Adrenal gland (tissue), 12 donors: ENCODE measurements around the gene ZSWIM6. TPM values are rescaled to one million over a fixed set of nuclear protein-coding genes. Genes with fewer than 3 reads are reported as not detected.
"Not testable (repeated sequence)": the region's sequence is repeated elsewhere in the genome, so short reads cannot be mapped to it uniquely, and the experiment has no call there.

Experiments
- DNase-seq, 7 donors: peaks; one replicate each; pipeline ENCODE4 v3.0.0-alpha.2; 2019 to 2020
- H3K27ac ChIP-seq, 5 donors: fragments of 200-600 bp; sonication (generic) in 4 of 5; 1 replicate in 3 of 5; 2 replicates in 2 of 5; pipeline versions ENCODE4 v1.5.1 to v1.8.0; 2016 to 2020; ENCODE audit warnings: mild to moderate bottlenecking in 1 of 5
- H3K27me3 ChIP-seq: fragments of 200-600 bp; 2 replicates; pipeline ENCODE4 v1.8.0; 2021
- H3K36me3 ChIP-seq, 2 donors: fragments of 200-600 bp; replicated peaks in 1 of 2; 1 replicate in 1 of 2; 2 replicates in 1 of 2; pipeline versions ENCODE4 v1.5.1 to v1.8.0; 2018 to 2022
- H3K4me1 ChIP-seq, 2 donors: fragments of 200-600 bp; replicated peaks in 1 of 2; 1 replicate in 1 of 2; 2 replicates in 1 of 2; pipeline versions ENCODE4 v1.5.1 to v1.8.0; 2018 to 2021
- H3K4me3 ChIP-seq, 4 donors: fragments of 200-600 bp; sonication (generic) in 3 of 4; one replicate each; pipeline ENCODE4 v1.5.1; 2016 to 2018
- H3K9me3 ChIP-seq, 3 donors: fragments of 200-600 bp; sonication (generic) in 1 of 3; replicated peaks in 1 of 3; 1 replicate in 2 of 3; 2 replicates in 1 of 3; pipeline versions ENCODE4 v1.5.1 to v1.8.0; 2016 to 2021
- POLR2A ChIP-seq, 2 donors: fragments of 450-650 bp; IDR thresholded peaks; one replicate each; pipeline ENCODE4 v1.6.1; 2017; ENCODE audit warnings: antibody characterized with exemption in 2 of 2, mild to moderate bottlenecking in 2 of 2, moderate library complexity in 1 of 2
- WGBS, 4 donors: extraction: QIAGEN DNeasy Blood & Tissue Kit in 2 of 4; methylation state at CpG; one replicate each; pipeline versions ENCODE4 v1.1.5 to v1.1.7; 2013 to 2017; 5-methylcytosine and 5-hydroxymethylcytosine counted together
- intact Hi-C, 2 donors: fragments of 100-400 bp; cut with DNase I; formaldehyde crosslinking; loops; one replicate each; pipeline versions ENCODE4 v1.14.1 to v1.15.0; 2022 to 2023
- polyA plus RNA-seq, 3 donors: library from polyadenylated mRNA; stranded (reverse); fragments of 200-250 nt in 2 of 3; fragments of 350-450 nt in 1 of 3; fragmentation: Illumina TruSeq in 1 of 3; extraction: RNeasy Lipid Tissue Mini Kit (QIAGEN cat#74804) in 1 of 3; gene quantifications; one replicate each; pipeline ENCODE4 v1.2.3, GENCODE V29; 2013 to 2014
- total RNA-seq, 9 donors: library from RNA; depleted of rRNA in 4 of 9; stranded (reverse); fragments of >200 nt in 4 of 9; fragments of 120-200 nt in 1 of 9; fragmentation: NEBNext Ultra II Directional in 1 of 9; extraction: Animal tissue kit (Norgen Biotek cat#: 25700) in 1 of 9; gene quantifications; one replicate each; pipeline versions ENCODE4 v1.1.0 to v1.2.4, GENCODE V29; 2013 to 2023
- TF ChIP-seq, protein P1 (sequence below), 6 experiments: fragments of 450-650 bp in 4 of 6; fragments of 200-600 bp in 2 of 6; sonication (generic) in 1 of 6; IDR thresholded peaks; 1 replicate in 5 of 6; 2 replicates in 1 of 6; pipeline versions ENCODE4 v1.5.1 to v1.8.0; 2016 to 2021; ENCODE audit warnings: antibody characterized with exemption in 6 of 6, mild to moderate bottlenecking in 2 of 6, moderate library complexity in 1 of 6
- donor health status: healthy with polysubstance abuse.
- donor health status: Bipolar disorder and iron deficiency.
- donor health status: DM: yes; HTN: yes; CAD: no.
- donor health status: DM: no; HTN: no; CAD: no.
- donor health status: DM: no; HTN: no; CAD: no.
- donor health status: DM: yes; HTN: yes; CAD: no.

Gene ZSWIM6
- total and polyA plus RNA-seq, 12 donors: 5.5 to 14.6 (median 8.3) TPM

DNA sequence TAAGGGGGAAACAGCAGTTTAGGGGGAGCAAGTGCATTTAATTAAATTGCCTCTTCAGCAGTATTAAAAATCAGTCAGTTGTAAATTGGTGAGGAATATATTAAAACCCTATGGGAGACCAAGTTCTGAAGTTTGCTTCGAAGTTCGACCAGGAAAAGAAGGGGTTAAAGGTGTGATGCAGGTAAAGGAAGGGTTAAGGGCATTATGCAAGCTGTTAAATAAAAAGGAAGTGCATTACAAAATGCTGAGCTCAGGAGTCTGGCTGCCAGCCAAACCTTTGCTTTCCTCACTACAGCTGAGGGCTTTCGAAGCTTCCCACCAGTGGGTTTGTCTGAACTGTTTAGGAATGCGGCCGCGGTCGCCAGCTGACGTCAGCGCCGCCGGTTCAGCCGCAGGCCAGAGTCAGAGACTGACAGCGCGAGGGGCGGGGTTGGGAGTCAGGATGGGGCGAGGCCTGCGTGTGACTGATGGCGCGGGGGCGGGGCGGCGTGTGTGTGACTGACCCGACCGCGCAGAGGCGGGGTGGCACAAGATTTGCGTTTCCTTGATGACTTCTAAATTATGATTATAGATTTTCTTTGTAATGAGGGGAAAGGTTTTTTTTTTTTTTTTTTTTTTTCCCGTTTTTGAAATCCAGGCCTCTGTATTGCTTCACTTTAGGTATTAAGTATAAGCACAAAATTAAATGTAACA lies 76.6 kb downstream of the ZSWIM6 start:
- Histone ChIP-seq H3K9me3 (no peaks in the 10 kb centered on the region), H3K36me3 (no peaks in the 10 kb centered on the region), H3K27me3 (no peaks in the 10 kb centered on the region), H3K4me3 (peak overlapping the region in 1 of 4 donors; percentile 10), H3K27ac (peak overlapping the region in 3 of 5 donors; percentile 55 to 63 (median 56)), H3K4me1 (peaks cover 5 to 26% of the 10 kb centered on the region in 2 donors)
- peak; percentile 99 to 100 (median 100) for DNase-seq
- peak in 1 of 2 donors; percentile 42 for TF ChIP-seq POLR2A (IDR thresholded peaks at IDR 0.05)
- TF ChIP-seq, protein P1, sequence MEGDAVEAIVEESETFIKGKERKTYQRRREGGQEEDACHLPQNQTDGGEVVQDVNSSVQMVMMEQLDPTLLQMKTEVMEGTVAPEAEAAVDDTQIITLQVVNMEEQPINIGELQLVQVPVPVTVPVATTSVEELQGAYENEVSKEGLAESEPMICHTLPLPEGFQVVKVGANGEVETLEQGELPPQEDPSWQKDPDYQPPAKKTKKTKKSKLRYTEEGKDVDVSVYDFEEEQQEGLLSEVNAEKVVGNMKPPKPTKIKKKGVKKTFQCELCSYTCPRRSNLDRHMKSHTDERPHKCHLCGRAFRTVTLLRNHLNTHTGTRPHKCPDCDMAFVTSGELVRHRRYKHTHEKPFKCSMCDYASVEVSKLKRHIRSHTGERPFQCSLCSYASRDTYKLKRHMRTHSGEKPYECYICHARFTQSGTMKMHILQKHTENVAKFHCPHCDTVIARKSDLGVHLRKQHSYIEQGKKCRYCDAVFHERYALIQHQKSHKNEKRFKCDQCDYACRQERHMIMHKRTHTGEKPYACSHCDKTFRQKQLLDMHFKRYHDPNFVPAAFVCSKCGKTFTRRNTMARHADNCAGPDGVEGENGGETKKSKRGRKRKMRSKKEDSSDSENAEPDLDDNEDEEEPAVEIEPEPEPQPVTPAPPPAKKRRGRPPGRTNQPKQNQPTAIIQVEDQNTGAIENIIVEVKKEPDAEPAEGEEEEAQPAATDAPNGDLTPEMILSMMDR (IDR thresholded peaks at IDR 0.05): no peak
- WGBS, 4 donors: 0 to 1% (median 1%) methylated on average over 23 to 28 of the region's 28 CpGs
- intact Hi-C loops: loop anchor here in 1 of 2 donors (10.0 kb wide), 1 partner anchor 74 kb away; the partner anchor contains the start of gene ZSWIM6

DNA sequence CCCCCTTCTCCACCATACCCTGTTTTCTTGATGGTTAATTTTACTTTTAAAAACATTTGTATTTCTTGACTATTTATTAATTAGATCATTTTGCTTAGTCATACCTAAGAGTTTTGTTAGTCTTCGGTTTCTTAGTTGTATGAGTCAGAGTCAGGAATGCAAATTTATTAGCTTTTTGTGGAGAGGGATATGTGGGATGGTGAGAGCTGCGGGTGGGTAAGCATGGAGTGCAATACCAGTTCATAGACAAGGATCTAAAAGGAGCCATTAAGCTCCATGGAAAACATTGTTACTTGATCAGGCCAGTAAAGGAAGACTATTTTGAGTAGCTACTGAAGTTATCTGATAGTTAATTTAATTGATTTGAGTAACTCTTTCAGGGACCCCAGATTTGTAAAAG lies 77.5 kb downstream of the ZSWIM6 start:
- Histone ChIP-seq H3K27me3 (no peaks in the 10 kb centered on the region), H3K4me1 (peaks cover 5 to 24% of the 10 kb centered on the region in 2 donors), H3K9me3 (no peaks in the 10 kb centered on the region), H3K4me3 (no peak overlapping the region), H3K27ac (peak overlapping the region; percentile 2 to 63 (median 33)), H3K36me3 (no peaks in the 10 kb centered on the region)
- peak in 4 of 7 donors; percentile 13 to 47 (median 38) for DNase-seq
- intact Hi-C loops: loop anchor here in 1 of 2 donors (10.0 kb wide), 1 partner anchor 75 kb away; the partner anchor contains the start of gene ZSWIM6
- TF ChIP-seq, protein P1 (IDR thresholded peaks at IDR 0.05): no peak
- TF ChIP-seq POLR2A (IDR thresholded peaks at IDR 0.05): no peak
- 4 to 25% (median 14%) methylated on average over 2 of the region's 2 CpGs for WGBS, 4 donors

DNA sequence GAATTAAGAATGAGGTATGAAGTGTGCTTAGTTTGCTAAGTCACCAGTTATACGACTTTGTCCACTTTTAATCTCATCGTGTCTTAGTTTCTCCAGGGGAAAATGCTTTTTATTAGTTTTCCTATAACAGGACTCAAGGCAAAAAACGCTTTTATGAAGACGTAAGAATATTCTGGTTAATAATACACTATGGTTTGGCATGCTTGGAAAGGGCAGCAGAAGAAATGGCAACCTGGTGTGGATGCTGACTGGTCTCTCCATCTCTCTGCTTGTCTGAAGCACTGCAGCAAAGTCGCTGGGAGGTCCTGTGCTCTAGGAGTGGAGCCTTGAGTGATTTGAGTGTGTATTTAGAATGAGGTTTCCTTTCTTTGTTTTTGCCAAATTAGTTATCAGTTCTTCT lies 78.8 kb downstream of the ZSWIM6 start:
- intact Hi-C loops: no loop called here
- WGBS, 4 donors: 88 to 93% (median 91%) methylated on average over 5 of the region's 5 CpGs
- DNase-seq: no peak
- Histone ChIP-seq H3K4me1 (peaks cover 5 to 31% of the 10 kb centered on the region in 2 donors), H3K27me3 (no peaks in the 10 kb centered on the region), H3K27ac (no peak overlapping the region), H3K4me3 (no peak overlapping the region), H3K9me3 (no peaks in the 10 kb centered on the region), H3K36me3 (no peaks in the 10 kb centered on the region)
- TF ChIP-seq POLR2A (IDR thresholded peaks at IDR 0.05): no peak
- TF ChIP-seq, protein P1 (IDR thresholded peaks at IDR 0.05): no peak

DNA sequence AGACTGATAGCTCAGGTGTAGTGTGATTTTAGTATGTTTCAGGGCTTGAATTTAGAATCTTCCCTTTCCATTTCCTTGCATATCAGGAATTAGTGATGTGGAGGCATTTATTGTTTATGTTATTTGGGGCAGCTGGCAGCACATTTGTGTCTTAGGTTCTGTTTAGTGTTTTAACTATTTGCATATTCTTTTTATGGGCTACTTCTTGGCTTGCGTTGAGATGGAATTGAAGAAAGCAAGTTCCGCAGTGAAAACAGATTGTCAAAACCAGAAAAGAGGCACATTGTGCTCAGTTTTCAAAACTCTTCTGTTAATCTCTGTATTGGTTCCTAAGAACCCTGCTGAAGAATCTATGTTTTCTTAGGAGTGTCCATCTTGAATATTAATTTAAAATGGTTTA lies 80.3 kb downstream of the ZSWIM6 start:
- Histone ChIP-seq H3K36me3 (no peaks in the 10 kb centered on the region), H3K9me3 (no peaks in the 10 kb centered on the region), H3K27ac (no peak overlapping the region), H3K27me3 (no peaks in the 10 kb centered on the region), H3K4me1 (peaks cover 5 to 43% of the 10 kb centered on the region in 2 donors), H3K4me3 (no peak overlapping the region)
- no peak for DNase-seq
- intact Hi-C loops: no loop called here
- 96 to 98% (median 97%) methylated on average over 2 of the region's 2 CpGs for WGBS, 4 donors
- TF ChIP-seq, protein P1 (IDR thresholded peaks at IDR 0.05): no peak
- TF ChIP-seq POLR2A (IDR thresholded peaks at IDR 0.05): no peak

DNA sequence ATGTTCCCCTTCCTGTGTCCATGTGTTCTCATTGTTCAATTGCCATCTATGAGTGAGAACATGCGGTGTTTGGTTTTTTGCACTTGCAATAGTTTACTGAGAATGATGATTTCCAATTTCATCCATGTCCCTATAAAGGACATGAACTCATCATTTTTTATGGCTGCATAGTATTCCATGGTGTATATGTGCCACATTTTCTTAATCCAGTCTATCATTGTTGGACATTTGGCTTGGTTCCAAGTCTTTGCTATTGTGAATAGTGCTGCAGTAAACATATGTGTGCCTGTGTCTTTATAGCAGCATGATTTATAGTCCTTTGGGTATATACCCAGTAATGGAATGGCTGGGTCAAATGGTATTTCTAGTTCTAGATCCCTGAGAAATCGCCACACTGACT lies 81.1 kb downstream of the ZSWIM6 start:
- H3K36me3 ChIP-seq, H3K4me3 ChIP-seq, H3K27ac ChIP-seq, H3K9me3 ChIP-seq, DNase-seq, H3K27me3 ChIP-seq, intact Hi-C loops: not testable (repeated sequence)
- H3K4me1 ChIP-seq: peaks cover 5 to 41% of the 10 kb centered on the region in 2 donors
- WGBS, 4 donors: 84 to 100% (median 92%) methylated on average over 2 of the region's 2 CpGs
